Measurements from ENCODE around the gene SGCA. TPM values are rescaled to one million over a fixed set of nuclear protein-coding genes. Genes with fewer than 3 reads are reported as not detected.

SGCA gene
- total and polyA plus RNA-seq, 7 donors = 2.5 to 80.1 (median 27.3) TPM

DNA sequence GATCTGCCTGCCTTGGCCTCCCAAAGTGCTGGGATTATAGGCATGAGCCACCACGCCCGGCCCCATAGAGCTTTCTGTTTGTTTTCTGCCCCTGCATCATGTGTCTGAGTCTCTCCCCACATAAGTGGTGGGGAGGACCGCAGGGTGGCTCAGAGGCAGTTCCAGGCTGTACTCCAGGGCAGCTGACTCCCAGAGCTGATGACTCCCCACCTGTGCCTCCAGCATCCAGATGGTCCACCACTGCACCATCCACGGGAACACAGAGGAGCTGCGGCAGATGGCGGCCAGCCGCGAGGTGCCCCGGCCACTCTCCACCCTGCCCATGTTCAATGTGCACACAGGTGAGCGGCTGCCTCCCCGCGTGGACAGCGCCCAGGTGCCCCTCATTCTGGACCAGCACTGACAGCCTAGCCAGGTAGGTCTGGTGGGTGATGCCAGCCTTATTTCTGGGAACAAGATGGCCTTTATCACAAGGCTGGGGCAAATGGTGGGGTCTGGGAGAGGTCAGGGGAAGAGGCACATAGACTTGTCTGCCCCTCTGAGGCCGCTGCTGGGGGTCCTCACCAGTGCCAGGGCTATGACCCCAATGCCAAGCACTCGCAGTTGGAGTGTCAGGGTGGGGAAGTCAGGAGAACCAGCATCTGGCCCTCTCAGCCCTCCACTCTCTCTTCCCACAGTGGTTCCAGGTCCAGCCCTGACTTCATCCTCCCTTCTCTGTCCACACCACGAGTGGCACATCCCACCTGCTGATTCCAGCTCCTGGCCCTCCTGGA lies 9.4 kb downstream of the SGCA start:
- WGBS, 2 donors = 71 to 90% methylated on average over 16 of the region's 16 CpGs
- Histone ChIP-seq H3K9me3 (no peaks in the 10 kb centered on the region), H3K27ac (peak overlapping the region; percentile 81 to 99 (median 88)), H3K36me3 (peaks cover 0 to 15% (median 6%) of the 10 kb centered on the region in 4 donors), H3K4me3 (no peak overlapping the region), H3K4me1 (peaks cover 0 to 58% (median 55%) of the 10 kb centered on the region in 4 donors), H3K27me3 (no peaks in the 10 kb centered on the region)
- TF ChIP-seq POLR2AphosphoS5 (IDR thresholded peaks at IDR 0.05) (no peak), POLR2A (IDR thresholded peaks at IDR 0.05) (no peak), EP300 (IDR thresholded peaks at IDR 0.05) (no peak)
- TF ChIP-seq, protein P1, sequence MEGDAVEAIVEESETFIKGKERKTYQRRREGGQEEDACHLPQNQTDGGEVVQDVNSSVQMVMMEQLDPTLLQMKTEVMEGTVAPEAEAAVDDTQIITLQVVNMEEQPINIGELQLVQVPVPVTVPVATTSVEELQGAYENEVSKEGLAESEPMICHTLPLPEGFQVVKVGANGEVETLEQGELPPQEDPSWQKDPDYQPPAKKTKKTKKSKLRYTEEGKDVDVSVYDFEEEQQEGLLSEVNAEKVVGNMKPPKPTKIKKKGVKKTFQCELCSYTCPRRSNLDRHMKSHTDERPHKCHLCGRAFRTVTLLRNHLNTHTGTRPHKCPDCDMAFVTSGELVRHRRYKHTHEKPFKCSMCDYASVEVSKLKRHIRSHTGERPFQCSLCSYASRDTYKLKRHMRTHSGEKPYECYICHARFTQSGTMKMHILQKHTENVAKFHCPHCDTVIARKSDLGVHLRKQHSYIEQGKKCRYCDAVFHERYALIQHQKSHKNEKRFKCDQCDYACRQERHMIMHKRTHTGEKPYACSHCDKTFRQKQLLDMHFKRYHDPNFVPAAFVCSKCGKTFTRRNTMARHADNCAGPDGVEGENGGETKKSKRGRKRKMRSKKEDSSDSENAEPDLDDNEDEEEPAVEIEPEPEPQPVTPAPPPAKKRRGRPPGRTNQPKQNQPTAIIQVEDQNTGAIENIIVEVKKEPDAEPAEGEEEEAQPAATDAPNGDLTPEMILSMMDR (IDR thresholded peaks at IDR 0.05) = no peak
- no peak for DNase-seq
- intact Hi-C loops (cut with DNase I) = no loop called here

DNA sequence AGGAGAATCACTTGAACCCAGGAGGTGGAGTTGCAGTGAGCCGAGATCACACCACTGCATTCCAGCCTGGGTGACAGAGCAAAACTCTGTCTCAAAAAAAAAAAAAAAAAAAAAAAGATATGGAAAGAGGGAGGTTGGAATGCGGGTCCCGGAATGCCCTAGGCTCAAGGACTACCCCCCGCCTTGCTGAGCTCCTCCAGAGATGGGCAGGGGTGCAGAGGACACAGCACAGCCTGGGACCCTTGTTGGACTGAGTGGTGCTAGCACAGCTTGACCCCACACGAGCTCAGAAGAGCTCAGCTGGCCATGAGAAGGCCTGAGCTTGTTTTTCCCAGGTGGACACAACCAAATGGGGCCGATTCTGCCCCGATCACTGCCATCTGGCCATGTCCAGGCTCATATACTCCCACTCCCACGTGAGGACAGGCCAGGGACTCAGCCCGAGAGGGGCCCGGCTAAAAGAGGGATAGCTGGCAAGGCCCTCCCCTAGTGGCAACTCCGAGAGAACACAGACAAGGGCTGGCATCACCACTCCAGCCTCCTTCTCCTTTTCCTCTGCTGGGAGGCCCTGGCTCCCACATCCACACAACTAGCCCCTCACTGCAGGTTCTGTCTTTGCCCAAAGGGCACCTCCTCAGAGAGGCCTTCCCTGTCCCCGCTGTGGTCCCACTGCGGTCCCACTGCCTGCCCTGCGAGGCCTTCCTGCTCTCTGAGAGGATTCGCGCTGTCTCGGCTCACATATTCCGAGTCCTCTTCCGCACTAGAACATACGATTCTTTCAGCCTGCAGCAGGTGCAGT lies 11.0 kb downstream of the SGCA start:
- no peaks in the 10 kb centered on the region for H3K27me3 ChIP-seq
- TF ChIP-seq POLR2A (IDR thresholded peaks at IDR 0.05) = no peak
- no peak for TF ChIP-seq POLR2AphosphoS5 (IDR thresholded peaks at IDR 0.05)
- no peak for TF ChIP-seq EP300 (IDR thresholded peaks at IDR 0.05)
- TF ChIP-seq, protein P1 (IDR thresholded peaks at IDR 0.05) = peak in 1 of 4 experiments; percentile 37
- no peak for DNase-seq
- intact Hi-C loops (cut with DNase I) = no loop called here
- H3K9me3 ChIP-seq = no peaks in the 10 kb centered on the region
- 92 to 93% methylated on average over 20 of the region's 20 CpGs for WGBS, 2 donors
- peaks cover 0 to 63% (median 55%) of the 10 kb centered on the region in 4 donors for H3K4me1 ChIP-seq
- H3K4me3 ChIP-seq = no peak overlapping the region
- peaks cover 0 to 6% (median 0%) of the 10 kb centered on the region in 4 donors for H3K36me3 ChIP-seq
- H3K27ac ChIP-seq = peak overlapping the region; percentile 81 to 99 (median 88)

DNA sequence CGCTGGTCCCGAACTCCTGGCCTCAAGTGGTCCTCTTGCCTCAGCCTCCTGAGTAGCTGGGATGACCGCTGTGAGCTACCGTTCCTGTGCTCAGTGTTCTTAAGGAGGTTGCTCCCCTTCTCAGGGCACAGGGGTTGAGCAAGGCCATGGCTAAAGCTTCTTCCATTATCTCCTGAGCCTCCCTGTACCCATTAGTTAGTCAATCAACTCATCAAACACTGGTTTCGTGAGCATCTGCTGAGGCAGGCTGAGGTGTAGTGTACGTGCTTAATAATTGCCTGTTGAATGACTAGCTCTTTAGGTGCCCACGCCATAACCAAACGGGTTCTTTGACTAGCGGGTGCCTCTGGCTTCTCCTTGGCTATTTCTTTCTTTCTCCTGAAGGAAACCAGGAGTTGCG lies 11.7 kb downstream of the SGCA start:
- Histone ChIP-seq H3K27me3 (no peaks in the 10 kb centered on the region), H3K9me3 (no peaks in the 10 kb centered on the region), H3K4me3 (peak overlapping the region in 2 of 4 donors; percentile 4 to 18), H3K36me3 (no peaks in the 10 kb centered on the region), H3K27ac (peak overlapping the region; percentile 81 to 99 (median 88)), H3K4me1 (peaks cover 0 to 67% (median 55%) of the 10 kb centered on the region in 4 donors)
- no peak for TF ChIP-seq POLR2AphosphoS5 (IDR thresholded peaks at IDR 0.05)
- TF ChIP-seq, protein P1 (IDR thresholded peaks at IDR 0.05) = no peak
- TF ChIP-seq POLR2A (IDR thresholded peaks at IDR 0.05) = no peak
- TF ChIP-seq EP300 (IDR thresholded peaks at IDR 0.05) = no peak
- intact Hi-C loops (cut with DNase I) = no loop called here
- DNase-seq = no peak
- WGBS, 2 donors = 87 to 91% methylated on average over 10 of the region's 10 CpGs

DNA sequence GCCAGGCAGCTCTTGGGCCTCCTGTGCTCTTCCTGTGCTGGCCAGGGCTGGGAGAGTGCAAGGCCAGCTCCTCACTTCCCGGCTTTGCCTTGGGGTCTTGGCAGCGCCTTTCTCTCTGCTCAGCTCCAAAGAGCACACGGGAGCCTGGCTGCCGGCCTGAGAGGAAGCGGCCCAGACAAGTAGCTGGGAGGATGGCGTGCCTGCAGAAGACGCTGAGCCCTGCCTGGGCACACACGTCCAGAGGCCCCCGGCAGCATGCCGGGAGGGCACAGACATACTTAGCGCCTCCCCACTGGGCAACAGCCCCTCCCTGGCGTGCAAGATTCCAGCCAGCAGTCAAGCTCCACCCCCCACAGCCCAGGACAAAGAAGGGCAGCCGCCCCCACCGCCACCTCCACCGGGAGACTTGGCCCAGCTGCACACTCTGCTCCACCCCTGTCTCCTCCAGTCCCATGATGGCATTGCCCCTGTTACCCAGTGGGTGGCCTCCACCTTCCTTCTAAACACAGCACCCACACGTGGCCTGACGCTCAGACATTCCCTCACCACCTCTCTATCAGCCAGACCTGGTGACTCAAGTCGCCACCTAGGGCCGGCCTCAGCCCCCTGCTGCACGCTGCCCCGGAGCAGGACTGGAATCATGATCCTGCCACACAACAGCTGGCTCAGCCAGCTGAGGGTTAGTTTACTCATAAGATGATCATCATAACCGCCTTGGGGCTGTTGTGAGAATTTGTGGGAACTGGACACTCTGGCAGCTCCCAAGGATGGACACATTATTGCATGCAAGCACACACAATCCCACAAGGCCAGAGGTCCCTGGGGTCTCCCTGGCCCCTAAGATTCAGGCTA lies 12.4 kb downstream of the SGCA start:
- H3K27ac ChIP-seq = peak overlapping the region; percentile 81 to 99 (median 88)
- TF ChIP-seq POLR2A (IDR thresholded peaks at IDR 0.05) (no peak), POLR2AphosphoS5 (IDR thresholded peaks at IDR 0.05) (peak; percentile 23 to 62 (median 54)), EP300 (IDR thresholded peaks at IDR 0.05) (peak in 2 of 4 donors; percentile 12 to 71)
- TF ChIP-seq, protein P1 (IDR thresholded peaks at IDR 0.05) = peak; percentile 5 to 63 (median 48)
- peak; percentile 95 for DNase-seq
- intact Hi-C loops (cut with DNase I) = loop anchor here (2.0 kb wide), 1 partner anchor 21 kb away; no protein-coding TSS in a partner anchor
- WGBS, 2 donors = 7 to 23% methylated on average over 22 of the region's 22 CpGs
- H3K36me3 ChIP-seq = no peaks in the 10 kb centered on the region
- peaks cover 0 to 62% (median 51%) of the 10 kb centered on the region in 4 donors for H3K4me1 ChIP-seq
- no peaks in the 10 kb centered on the region for H3K9me3 ChIP-seq
- no peaks in the 10 kb centered on the region for H3K27me3 ChIP-seq
- peak overlapping the region in 3 of 4 donors; percentile 1 to 18 (median 4) for H3K4me3 ChIP-seq
